ENCODE measurements around the gene LRP8.

GRCh38 chr1:53316766-53317581 is 10.9 kb downstream of the LRP8 start:
- TF ChIP-seq CTCF (IDR thresholded peaks at IDR 0.05) (no peak), POLR2A (IDR thresholded peaks at IDR 0.05) (no peak)
